HG03139 (cell line): ENCODE results near the gene PDE4D.
"Not testable (repeated sequence)": the region's sequence is repeated elsewhere in the genome, so short reads cannot be mapped to it uniquely, and the experiment has no call there.

Experiments
- ATAC-seq: cut with Tn5 transposase; IDR thresholded peaks from one replicate; pipeline ENCODE4 v1.9.1; 2021; ENCODE audit not compliant: unreplicated experiment

Gene PDE4D

DNA sequence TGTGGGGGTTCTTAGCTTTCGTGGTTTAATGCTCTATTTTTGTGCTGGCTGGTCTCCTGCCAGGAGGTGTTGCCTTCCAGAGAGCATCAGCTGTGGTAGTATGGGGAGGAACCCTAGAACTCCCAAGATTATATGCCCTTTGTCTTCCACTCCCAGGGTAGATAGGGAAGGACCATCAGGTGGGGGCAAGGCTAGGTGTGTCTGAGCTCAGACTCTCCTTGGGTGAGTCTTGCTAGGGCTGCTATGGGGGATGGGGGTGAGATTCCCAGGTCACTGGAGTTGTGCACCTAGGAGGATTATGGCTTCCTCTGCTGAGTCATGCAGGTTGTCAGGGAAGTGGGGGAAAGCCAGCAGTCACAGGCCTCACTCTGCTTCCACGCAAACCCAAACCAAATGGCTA is 584.8 kb downstream of the PDE4D start:
- not testable (repeated sequence) for ATAC-seq

- ATAC-seq: not testable (repeated sequence)
Measured at GRCh38 chr5:59303289-59303716, 590.2 kb downstream of the PDE4D start.

DNA sequence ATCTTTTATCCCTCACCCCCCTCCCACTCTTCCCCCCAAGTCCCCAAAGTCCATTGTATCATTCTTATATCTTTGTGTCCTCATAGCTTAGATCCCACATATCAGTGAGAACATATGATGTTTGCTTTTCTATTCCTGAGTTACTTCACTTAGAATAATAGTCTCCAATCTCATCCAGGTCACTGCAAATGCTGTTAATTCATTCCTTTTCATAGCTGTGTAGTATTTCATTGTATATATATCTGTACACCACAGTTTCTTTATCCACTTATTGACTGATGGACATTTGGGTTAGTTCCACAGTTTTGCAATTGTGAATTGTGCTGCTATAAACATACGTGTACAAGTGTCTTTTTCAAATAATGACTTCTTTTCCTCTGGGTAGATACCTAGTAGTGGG is 591.0 kb downstream of the PDE4D start:
- ATAC-seq: not testable (repeated sequence)

GRCh38 chr5:59301727-59302126 is 591.8 kb downstream of the PDE4D start:
- ATAC-seq: no peak

DNA sequence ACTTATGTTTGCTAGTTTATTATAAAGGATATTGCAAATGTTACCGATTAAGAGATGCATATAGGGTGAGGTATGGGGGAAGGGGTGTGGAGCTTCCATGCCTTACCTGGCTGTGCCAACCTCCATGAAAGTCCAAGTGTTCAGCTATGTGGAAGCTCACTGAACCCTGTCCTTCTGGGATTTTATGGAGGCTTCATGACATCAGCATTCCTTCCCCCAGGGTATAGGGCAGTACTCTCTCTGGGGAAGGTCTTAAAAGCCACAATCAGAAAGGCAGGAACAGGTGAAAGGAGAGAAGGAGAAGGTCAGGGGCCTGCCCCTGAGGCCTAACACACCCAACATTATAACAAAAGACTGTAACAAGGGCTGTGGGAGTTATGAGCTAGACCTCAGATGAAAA is 592.6 kb downstream of the PDE4D start:
- ATAC-seq: no peak

- no peak for ATAC-seq
Measured at GRCh38 chr5:59299006-59299405, 594.5 kb downstream of the PDE4D start.

GRCh38 chr5:59296317-59297264 is 596.9 kb downstream of the PDE4D start:
- ATAC-seq: no peak

DNA sequence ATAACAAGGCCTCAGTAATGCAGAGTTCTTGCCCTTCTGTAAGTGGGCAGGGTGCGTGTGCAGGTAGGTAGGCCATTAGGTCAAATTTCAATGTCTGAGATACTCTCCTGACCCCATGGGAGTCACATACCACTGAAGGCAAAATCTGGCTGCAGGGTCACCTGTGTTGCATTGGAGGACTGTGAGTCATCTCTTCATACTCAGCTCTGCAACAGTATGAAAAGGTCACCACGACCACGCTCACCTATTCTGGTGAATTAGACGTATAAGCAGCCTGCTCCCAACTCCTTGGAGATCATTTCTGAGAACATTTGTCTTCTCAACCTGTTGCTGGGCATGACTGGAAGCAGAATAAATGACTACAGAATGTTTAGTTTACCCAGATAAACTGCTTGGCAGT is 599.8 kb downstream of the PDE4D start:
- ATAC-seq: no peak

- no peak for ATAC-seq
Measured at GRCh38 chr5:59291941-59292340, 601.6 kb downstream of the PDE4D start.

GRCh38 chr5:59287884-59288283 is 605.6 kb downstream of the PDE4D start:
- no peak for ATAC-seq

- ATAC-seq: no peak
Measured at GRCh38 chr5:59287361-59287760, 606.2 kb downstream of the PDE4D start.

- ATAC-seq: no peak
Measured at GRCh38 chr5:59286510-59286909, 607.0 kb downstream of the PDE4D start.

DNA sequence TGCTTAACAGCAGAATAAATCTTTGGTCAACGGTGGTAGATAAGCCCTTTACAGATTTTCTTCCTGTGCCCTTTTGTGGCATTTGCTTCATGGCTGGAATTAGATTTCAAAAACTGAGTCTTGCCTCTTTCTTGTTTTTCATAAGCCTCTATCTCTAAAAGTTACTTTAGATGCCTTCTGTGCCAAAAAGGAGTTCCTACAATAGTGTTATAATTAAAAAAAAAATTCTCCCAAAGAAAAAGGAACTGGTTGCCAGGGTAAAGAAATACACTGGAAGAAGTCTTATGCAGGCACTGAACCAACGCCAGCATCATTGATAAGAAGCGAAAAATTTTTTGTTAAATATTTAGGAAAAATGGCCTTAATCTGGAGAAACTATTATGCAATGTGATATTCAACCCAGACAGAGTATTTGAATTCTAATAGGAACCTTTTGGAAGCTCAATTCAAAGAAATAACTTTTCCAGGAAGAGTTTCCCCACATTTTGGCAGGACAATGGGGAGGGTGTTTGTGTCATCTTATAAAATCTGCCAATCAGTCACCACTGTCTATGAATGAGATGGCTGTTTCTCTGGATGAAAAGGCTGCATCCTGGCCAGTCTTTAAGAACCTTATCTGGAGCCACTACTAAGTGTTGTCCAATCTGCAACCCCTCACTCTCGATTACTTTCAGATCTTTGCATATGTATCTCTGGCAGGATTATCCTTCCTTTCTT is 608.1 kb downstream of the PDE4D start:
- no peak for ATAC-seq

DNA sequence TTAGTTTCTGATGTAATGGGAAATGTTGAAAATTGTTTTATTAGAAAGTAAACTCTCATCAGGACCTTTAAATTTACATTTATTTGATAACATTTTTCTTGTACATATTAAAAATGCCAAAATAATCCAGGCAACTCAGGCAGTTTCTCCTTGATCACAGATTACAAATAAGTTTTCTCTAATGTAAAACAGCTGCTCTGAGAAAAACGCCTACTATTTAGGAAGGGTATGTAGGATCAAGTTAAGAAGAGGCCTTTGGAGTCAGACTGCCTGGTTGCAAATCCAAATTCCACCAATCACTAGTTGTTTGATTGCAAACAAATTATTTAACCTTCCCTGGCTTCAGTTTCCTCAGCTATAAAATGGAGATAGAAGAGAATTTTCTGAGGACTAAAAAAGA is 610.8 kb downstream of the PDE4D start:
- no peak for ATAC-seq

GRCh38 chr5:59279979-59280378 is 613.5 kb downstream of the PDE4D start:
- ATAC-seq: no peak

- ATAC-seq: no peak
Measured at GRCh38 chr5:59276917-59277372, 616.6 kb downstream of the PDE4D start.

- no peak for ATAC-seq
Measured at GRCh38 chr5:59276325-59276675, 617.2 kb downstream of the PDE4D start.

GRCh38 chr5:59275510-59276324 is 617.8 kb downstream of the PDE4D start:
- ATAC-seq: no peak

DNA sequence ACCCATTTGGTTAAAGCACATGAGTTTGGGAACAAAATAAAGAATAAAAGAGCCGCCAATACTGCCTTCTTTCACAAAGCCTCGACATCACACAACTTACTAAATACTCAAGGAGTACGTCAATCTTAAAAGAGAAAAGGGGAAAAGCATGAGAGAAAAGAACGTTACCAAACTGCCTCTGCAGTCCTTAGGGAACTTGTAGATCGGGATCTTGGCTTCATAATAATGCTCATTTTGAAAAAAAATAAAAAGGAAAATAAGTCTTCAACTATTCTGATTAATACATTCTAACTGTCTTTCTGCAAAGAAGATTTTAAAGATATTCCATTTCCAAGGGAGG is 618.4 kb downstream of the PDE4D start:
- ATAC-seq: no peak

- no peak for ATAC-seq
Measured at GRCh38 chr5:59274106-59274636, 619.4 kb downstream of the PDE4D start.

GRCh38 chr5:59272809-59273427 is 620.6 kb downstream of the PDE4D start:
- no peak for ATAC-seq
